AG04449 (cell line): ENCODE data around the gene EPHA6.
"Not testable (repeated sequence)": the region's sequence is repeated elsewhere in the genome, so short reads cannot be mapped to it uniquely, and the experiment has no call there.

Experiments used
- CTCF ChIA-PET: fragments of 350-600 bp; formaldehyde crosslinking; extraction: SDS; loops from one replicate; lab custom pipeline; 2021; ENCODE audit warnings: antibody characterized with exemption; lab: Yijun Ruan, JAX
- POLR2A ChIA-PET: fragments of 400-600, 350-600 bp; formaldehyde crosslinking; extraction: SDS; loops from one replicate; lab custom pipeline; 2020; ENCODE audit warnings: antibody characterized with exemption, inconsistent platforms; lab: Yijun Ruan, JAX
- DNase-seq: peaks from one replicate; pipeline ENCODE4 v3.0.0-alpha.2; 2010; ENCODE audit warnings: low read depth, low spot score
- H3K4me3 ChIP-seq: 2 replicates; pipeline ENCODE4 v1.5.1; 2011; ENCODE audit warnings: low read depth, mild to moderate bottlenecking, control low read depth, low read length
- TF ChIP-seq, protein P1 (sequence below): IDR thresholded peaks from one replicate; pipeline ENCODE4 v1.5.1; 2011; ENCODE audit warnings: mild to moderate bottlenecking, moderate library complexity, low read length, control low read depth, inconsistent platforms; ENCODE audit not compliant: insufficient read depth; ENCODE audit errors: missing control alignments

The EPHA6 gene

DNA sequence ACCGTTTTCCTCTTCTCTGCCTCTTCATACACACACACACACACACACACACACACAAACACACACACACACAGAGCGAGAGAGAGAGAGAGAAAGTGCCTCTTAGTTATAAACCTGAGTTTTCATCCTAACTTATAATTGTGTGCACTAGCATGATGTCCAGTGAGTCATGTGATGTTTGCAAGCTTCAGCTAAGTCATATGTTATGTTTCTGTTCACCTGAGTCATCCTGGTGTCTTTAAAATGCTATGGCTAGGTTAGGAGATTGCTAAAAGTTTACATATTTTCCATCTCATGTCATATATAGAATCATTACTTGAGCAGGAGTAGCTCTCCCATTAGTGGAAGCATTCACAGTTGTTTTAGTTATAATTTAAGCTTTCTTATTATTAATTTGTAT lies 155.8 kb downstream of the EPHA6 start:
- TF ChIP-seq, protein P1, sequence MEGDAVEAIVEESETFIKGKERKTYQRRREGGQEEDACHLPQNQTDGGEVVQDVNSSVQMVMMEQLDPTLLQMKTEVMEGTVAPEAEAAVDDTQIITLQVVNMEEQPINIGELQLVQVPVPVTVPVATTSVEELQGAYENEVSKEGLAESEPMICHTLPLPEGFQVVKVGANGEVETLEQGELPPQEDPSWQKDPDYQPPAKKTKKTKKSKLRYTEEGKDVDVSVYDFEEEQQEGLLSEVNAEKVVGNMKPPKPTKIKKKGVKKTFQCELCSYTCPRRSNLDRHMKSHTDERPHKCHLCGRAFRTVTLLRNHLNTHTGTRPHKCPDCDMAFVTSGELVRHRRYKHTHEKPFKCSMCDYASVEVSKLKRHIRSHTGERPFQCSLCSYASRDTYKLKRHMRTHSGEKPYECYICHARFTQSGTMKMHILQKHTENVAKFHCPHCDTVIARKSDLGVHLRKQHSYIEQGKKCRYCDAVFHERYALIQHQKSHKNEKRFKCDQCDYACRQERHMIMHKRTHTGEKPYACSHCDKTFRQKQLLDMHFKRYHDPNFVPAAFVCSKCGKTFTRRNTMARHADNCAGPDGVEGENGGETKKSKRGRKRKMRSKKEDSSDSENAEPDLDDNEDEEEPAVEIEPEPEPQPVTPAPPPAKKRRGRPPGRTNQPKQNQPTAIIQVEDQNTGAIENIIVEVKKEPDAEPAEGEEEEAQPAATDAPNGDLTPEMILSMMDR: no peak
- no peak for DNase-seq
- no peak overlapping the region for H3K4me3 ChIP-seq
- CTCF ChIA-PET: no interaction called here
- POLR2A ChIA-PET: no interaction called here

DNA sequence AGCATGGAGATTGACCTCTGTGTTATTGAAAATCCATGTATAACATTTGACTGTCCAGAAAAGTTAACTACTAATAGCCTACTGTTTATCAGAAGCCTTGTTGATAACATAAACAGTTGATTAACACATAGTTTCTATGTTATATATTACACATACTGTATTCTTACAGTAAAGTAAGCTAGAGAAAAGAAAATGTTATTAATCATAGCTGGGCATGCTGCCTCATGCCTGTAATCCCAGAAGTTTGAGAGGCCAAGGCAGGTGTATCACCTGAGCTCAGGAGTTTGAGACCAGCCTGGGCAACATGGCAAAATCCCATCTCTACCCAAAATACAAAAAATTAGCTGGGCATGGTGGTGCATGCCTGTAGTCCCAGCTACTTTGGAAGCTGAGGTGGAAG lies 163.3 kb downstream of the EPHA6 start:
- ChIA-PET POLR2A (no interaction called here), CTCF (no interaction called here)
- no peak overlapping the region for H3K4me3 ChIP-seq
- TF ChIP-seq, protein P1: no peak
- no peak for DNase-seq

DNA sequence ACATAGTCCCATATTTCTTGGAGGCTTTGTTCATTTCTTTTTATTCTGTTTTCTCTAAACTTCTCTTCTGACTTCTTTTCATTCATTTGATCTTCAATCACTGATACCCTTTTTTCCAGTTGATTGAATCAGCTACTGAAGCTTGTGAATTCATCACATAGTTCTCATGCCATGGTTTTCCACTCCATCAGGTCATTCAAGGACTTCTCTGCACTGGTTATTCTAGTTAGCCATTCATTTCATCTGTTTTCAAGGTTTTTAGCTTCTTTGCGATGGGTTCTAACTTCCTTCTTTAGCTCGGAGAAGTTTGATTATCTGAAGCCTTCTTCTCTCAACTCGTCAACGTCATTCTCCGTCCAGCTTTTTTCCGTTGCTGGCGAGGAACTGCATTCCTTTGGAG lies 169.3 kb downstream of the EPHA6 start:
- CTCF ChIA-PET, DNase-seq, POLR2A ChIA-PET, H3K4me3 ChIP-seq: not testable (repeated sequence)

DNA sequence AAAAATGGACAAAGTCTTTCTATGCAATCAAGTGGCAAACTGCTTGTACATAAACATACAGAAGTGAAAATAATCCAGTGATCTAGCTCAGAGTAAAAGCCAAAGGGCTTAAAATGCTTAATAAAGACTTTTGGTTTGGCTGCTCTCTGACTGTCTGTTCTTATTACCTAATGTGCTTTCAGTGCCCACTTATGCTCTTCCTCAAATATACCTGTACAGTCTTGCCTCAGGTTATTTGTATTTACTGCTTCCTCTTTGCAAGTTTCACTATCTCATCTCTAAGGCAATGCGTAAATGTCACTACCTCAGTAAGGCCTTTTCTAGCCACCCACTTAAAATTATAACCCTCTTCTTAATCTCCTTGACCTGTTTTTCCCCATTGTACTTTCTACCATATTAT lies 171.8 kb downstream of the EPHA6 start:
- TF ChIP-seq, protein P1: no peak
- no peak overlapping the region for H3K4me3 ChIP-seq
- no peak for DNase-seq
- ChIA-PET CTCF (no interaction called here), POLR2A (no interaction called here)

DNA sequence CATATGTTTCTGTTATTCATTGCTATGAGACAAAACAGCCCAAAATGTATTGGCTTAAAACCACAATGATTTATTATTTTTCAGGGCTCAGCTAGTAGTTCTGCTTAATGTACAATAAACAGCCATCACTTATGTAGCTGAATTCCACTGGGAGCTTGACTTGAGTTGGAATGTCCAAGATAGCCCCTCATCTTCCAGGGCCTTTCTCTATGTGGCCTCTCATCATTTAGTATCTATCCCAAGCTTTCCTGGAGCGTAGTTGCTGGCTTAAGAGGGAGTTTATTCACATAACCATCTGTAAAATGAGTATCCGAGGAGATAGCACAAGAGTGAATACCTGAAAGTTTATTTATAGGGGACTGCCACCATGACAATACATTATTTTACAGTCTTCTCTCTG lies 176.8 kb downstream of the EPHA6 start:
- no peak for DNase-seq
- TF ChIP-seq, protein P1: no peak

DNA sequence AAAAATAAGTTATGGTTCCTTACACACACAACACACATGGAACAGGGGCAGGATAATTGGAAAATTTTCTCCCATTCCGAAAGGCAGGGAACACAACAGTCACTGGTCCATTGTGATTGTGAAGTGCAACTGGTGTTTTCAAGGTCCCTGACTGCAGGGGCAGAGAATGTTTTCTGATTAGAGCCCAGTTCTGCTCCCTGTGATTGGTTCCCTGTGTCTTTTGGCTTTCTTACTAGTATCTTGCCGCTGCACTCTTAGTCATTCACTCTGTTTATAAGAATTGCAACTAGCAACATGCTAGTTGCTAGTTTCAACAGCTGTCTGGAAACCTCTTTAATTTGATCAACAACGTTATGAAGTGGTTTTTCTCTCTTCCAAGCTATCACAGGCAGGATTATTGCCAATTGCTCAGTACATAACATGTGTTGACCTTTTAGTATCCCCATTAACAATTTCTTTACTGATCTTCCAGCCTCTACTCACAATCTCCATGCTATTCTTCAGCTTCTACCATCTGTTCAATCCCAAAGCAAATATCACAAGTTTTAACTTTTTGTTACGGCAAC lies 177.5 kb downstream of the EPHA6 start:
- POLR2A ChIA-PET: no interaction called here
- DNase-seq: no peak
- TF ChIP-seq, protein P1: no peak
- H3K4me3 ChIP-seq: no peak overlapping the region
- CTCF ChIA-PET: no interaction called here

More for the DNA sequence above, 176.8 kb downstream of the EPHA6 start:
- ChIA-PET POLR2A (no interaction called here), CTCF (no interaction called here)
- no peak overlapping the region for H3K4me3 ChIP-seq

DNA sequence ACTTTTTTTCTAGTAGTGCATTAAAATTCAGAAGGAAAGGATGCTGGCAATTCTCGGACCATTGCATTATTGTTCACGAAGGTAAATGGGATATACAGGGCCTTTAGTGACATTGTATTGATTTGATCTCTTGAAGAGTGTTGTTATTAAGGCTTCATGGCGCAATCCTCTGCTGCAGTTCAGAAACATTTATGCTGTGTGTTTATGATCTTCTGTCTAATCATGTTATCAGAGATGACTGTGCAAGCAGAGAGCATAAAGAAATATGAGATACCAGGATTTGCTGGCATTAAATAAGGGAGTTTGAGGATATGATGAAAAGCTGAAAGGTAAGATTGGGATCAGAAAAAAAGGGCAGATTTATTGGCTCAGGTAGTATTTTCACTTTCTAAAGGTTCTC lies 180.6 kb downstream of the EPHA6 start:
- H3K4me3 ChIP-seq: no peak overlapping the region
- CTCF ChIA-PET: no interaction called here
- TF ChIP-seq, protein P1: no peak
- DNase-seq: no peak
- POLR2A ChIA-PET: no interaction called here
